KMS-11 (cell line): Measurements from ENCODE around the gene ASIP.

ENCODE experiments used
- H2AFZ ChIP-seq: fragments of 200-600 bp; sonication (generic); 2 replicates; pipeline ENCODE4 v1.6.1; 2016; ENCODE audit warnings: antibody characterized with exemption, mixed run types, low read depth
- H3K27ac ChIP-seq: fragments of 200-600 bp; sonication (generic); 2 replicates; pipeline ENCODE4 v1.6.1; 2016; ENCODE audit warnings: mild to moderate bottlenecking, mixed run types
- H3K27me3 ChIP-seq: fragments of 200-600 bp; sonication (generic); 2 replicates; pipeline ENCODE4 v1.6.1; 2017; ENCODE audit warnings: mild to moderate bottlenecking, low read depth, mixed run types, moderate library complexity; ENCODE audit not compliant: insufficient read depth
- H3K36me3 ChIP-seq: fragments of 200-600 bp; sonication (generic); 2 replicates; pipeline ENCODE4 v1.6.1; 2017; ENCODE audit warnings: mild to moderate bottlenecking, mixed run types; ENCODE audit not compliant: insufficient read depth
- H3K4me1 ChIP-seq: fragments of 200-600 bp; sonication (generic); 2 replicates; pipeline ENCODE4 v1.6.1; 2016; ENCODE audit warnings: mild to moderate bottlenecking, low read depth, mixed run types; ENCODE audit not compliant: poor library complexity, severe bottlenecking
- H3K4me2 ChIP-seq: fragments of 200-600 bp; sonication (generic); 2 replicates; pipeline ENCODE4 v1.7.0; 2016; ENCODE audit warnings: mild to moderate bottlenecking, mixed run types
- H3K4me3 ChIP-seq: fragments of 200-600 bp; sonication (generic); IDR thresholded peaks from 2 replicates; pipeline ENCODE4 v1.6.1; 2017; ENCODE audit warnings: low read depth, low read length, mixed read lengths; ENCODE audit not compliant: insufficient read depth
- H3K79me2 ChIP-seq: fragments of 200-600 bp; sonication (generic); 2 replicates; pipeline ENCODE4 v1.6.1; 2016; ENCODE audit warnings: low read depth, mixed run types; ENCODE audit not compliant: insufficient read depth
- H3K9ac ChIP-seq: fragments of 200-600 bp; sonication (generic); 2 replicates; pipeline ENCODE4 v1.6.1; 2016; ENCODE audit warnings: mild to moderate bottlenecking, mixed run types
- H4K20me1 ChIP-seq: fragments of 200-600 bp; sonication (generic); 2 replicates; pipeline ENCODE4 v1.6.1; 2016; ENCODE audit warnings: mild to moderate bottlenecking, mixed run types; ENCODE audit not compliant: insufficient read depth
- TF ChIP-seq, protein P1 (sequence below): fragments of 200-600 bp; sonication (generic); conservative IDR thresholded peaks from 2 replicates; pipeline ENCODE4 v1.6.1; 2017; ENCODE audit warnings: low read depth, mild to moderate bottlenecking, antibody characterized with exemption, low read length, moderate library complexity, mixed read lengths

ASIP gene

DNA sequence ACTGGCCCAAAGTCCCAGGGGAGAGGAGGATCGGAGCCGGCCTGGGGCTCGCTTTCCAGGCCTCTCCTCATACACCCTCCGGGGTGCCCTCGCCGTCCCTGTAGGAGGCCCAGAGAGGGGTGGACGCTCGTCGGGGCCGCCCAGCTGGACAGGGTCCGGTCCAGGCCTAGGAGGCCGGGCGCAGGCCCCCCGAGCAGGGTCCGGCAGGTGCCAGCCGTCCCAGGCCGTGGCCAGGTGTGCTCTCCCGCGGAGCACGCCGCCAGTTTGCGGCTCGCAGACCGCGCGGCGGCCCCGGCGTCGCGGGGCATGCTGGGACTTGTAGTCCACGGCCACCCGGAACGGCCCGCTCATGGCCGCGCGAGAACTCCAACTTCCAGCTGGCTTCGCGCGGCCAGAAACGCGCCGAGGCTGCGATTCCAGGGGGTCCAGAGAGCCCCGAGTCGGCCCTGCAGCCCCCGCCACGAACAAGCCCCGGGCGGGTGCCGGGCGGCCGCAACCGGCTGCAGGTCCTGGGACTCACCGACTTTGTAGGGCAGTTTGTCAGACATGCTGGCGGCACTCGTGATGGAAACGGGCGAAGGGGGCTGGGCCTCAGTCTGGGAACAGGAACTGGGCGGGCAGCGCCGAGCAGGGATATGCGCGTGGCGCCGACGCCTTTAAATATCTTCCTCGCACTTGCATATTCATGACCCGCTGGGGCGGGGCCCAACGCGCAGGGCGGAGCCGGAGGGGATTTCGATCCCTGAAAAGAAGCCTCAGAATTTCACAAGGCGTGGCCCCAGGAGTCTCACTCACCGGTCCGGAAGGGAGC is 61.7 kb downstream of the ASIP start, which contains the start of gene AHCY:
AHCY (minus strand) TSS at position 633 of the 811 bp plus-strand sequence; CDS start at position 548, 85 bp downstream.
- peak within 1 kb of the TSS; percentile 79 for H3K27ac ChIP-seq
- H3K4me3 ChIP-seq = peak within 1 kb of the TSS; percentile 47
- H2AFZ ChIP-seq = peak within 1 kb of the TSS; percentile 83
- peaks cover 27% of the 10 kb centered on the region for H3K4me1 ChIP-seq
- no peaks in the 10 kb centered on the region for H3K27me3 ChIP-seq
- peak within 1 kb of the TSS; percentile 84 for H3K4me2 ChIP-seq
- TF ChIP-seq, protein P1, sequence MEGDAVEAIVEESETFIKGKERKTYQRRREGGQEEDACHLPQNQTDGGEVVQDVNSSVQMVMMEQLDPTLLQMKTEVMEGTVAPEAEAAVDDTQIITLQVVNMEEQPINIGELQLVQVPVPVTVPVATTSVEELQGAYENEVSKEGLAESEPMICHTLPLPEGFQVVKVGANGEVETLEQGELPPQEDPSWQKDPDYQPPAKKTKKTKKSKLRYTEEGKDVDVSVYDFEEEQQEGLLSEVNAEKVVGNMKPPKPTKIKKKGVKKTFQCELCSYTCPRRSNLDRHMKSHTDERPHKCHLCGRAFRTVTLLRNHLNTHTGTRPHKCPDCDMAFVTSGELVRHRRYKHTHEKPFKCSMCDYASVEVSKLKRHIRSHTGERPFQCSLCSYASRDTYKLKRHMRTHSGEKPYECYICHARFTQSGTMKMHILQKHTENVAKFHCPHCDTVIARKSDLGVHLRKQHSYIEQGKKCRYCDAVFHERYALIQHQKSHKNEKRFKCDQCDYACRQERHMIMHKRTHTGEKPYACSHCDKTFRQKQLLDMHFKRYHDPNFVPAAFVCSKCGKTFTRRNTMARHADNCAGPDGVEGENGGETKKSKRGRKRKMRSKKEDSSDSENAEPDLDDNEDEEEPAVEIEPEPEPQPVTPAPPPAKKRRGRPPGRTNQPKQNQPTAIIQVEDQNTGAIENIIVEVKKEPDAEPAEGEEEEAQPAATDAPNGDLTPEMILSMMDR = peak; percentile 33; the same call in 1 of the 2 replicates
- peaks cover 39% of the 10 kb centered on the region for H3K79me2 ChIP-seq
- no peaks in the 10 kb centered on the region for H4K20me1 ChIP-seq
- no peaks in the 10 kb centered on the region; the same call in 1 of the 2 replicates for H3K36me3 ChIP-seq
- peak within 1 kb of the TSS; percentile 97 for H3K9ac ChIP-seq

DNA sequence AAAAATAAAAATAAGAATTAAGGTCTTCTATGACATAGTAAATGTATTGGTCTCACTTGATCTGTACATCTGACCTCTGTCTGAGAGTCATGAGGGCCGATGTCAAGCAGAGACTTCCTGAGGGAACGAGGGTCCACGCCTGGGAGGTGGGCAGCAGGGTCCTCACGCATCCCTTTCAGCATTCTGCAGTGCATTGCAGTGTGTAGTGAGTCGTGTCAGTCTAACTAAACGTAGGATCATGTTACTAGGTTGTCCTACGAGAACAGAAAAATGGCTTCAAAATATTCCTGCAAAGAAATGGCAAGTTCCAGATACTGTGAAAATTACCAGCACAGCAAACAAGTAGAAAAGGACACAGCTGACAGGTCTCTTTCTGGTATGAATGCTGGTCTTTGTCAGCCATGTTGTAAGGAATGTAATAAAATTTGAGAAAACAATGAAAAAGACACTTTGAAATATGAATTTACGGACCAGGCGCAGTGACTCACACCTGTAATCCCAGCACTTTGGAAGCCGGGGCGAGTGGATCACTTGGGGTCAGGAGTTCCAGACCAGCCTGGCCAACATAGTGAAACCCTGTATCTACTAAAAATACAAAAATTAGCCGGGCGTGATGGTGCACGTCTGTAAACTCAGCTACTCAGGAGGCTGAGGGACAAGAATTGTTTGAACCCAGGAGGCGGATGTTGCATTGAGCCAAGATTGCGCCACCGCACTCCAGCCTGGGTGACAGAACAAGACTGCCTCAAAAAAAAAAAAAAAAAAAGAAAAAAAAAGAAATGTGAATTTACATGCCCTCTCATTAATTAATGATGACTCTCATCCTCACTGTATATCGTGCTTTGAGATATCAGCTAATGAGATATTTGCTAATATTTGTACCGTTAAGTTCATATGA is 64.4 kb downstream of the ASIP start:
- Histone ChIP-seq H3K36me3 (no peaks in the 10 kb centered on the region), H3K4me1 (peaks cover 21% of the 10 kb centered on the region), H3K4me3 (no peak overlapping the region), H2AFZ (no peak overlapping the region), H3K9ac (no peak overlapping the region), H3K27ac (no peak overlapping the region), H3K79me2 (peaks cover 21% of the 10 kb centered on the region), H3K27me3 (no peaks in the 10 kb centered on the region), H3K4me2 (no peak overlapping the region), H4K20me1 (no peaks in the 10 kb centered on the region)
- TF ChIP-seq, protein P1 = no peak

- no peak overlapping the region for H3K4me3 ChIP-seq
- H3K9ac ChIP-seq = no peak overlapping the region
- TF ChIP-seq, protein P1 = no peak
- H2AFZ ChIP-seq = no peak overlapping the region
- no peaks in the 10 kb centered on the region for H3K79me2 ChIP-seq
- H3K27me3 ChIP-seq = no peaks in the 10 kb centered on the region
- peaks cover 11% of the 10 kb centered on the region for H3K4me1 ChIP-seq
- H4K20me1 ChIP-seq = no peaks in the 10 kb centered on the region
- no peak overlapping the region for H3K4me2 ChIP-seq
- H3K27ac ChIP-seq = no peak overlapping the region
- no peaks in the 10 kb centered on the region for H3K36me3 ChIP-seq
Observed at GRCh38 chr20:34309691-34310090, 68.5 kb downstream of the ASIP start.

DNA sequence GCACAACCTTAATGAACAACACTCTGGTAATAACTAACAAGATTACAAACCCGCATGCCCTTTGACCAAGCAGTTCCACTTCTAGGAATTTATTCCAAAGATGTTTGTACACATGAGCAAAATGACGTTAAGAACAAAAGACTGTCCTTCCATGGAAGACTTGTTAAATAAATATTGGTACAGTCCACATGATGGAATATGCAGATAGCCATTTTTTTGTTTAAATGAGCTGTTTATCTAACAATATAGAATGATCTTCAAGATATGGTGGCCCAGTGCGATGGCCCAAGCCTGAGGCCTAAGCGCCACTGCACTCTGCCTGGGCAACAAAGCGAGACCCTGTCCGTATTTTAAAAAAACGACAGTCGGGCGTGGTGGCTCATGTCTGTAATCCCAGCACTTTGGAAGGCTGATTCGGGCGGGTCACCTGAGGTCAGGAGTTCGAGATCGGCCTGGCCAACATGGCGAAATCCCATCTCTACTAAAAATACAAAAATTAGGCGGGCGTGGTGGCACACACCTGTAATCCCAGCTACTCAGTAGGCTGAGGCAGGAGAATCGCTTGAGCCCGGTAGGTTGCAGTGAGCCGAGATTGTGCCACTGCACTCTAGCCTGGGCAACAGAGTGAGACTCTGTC is 69.4 kb downstream of the ASIP start:
- H3K27ac ChIP-seq = no peak overlapping the region
- H3K4me1 ChIP-seq = peaks cover 11% of the 10 kb centered on the region
- TF ChIP-seq, protein P1 = no peak

More for the DNA sequence above, 69.4 kb downstream of the ASIP start:
- Histone ChIP-seq H3K4me2 (no peak overlapping the region), H3K9ac (no peak overlapping the region), H3K79me2 (no peaks in the 10 kb centered on the region), H4K20me1 (no peaks in the 10 kb centered on the region), H3K36me3 (no peaks in the 10 kb centered on the region), H3K4me3 (no peak overlapping the region), H3K27me3 (no peaks in the 10 kb centered on the region), H2AFZ (no peak overlapping the region)
